Lung (tissue), 12 donors: Measurements from ENCODE around the gene THAP4. TPM values are rescaled to one million over a fixed set of nuclear protein-coding genes. Genes with fewer than 3 reads are reported as not detected.

Experiments
- ATAC-seq: fragments of 200-7000 bp; cut with Tn5 transposase; one replicate; pipeline ENCODE4 v1.9.1; 2020; ENCODE audit warnings: moderate number of reproducible peaks; ENCODE audit not compliant: insufficient read depth, low FRiP score
- DNase-seq, 3 donors: peaks; one replicate each; pipeline ENCODE4 v3.0.0-alpha.2; 2013 to 2017
- H3K27ac ChIP-seq, 2 donors: one replicate each; pipeline ENCODE4 v1.5.1; 2013; ENCODE audit warnings: mild to moderate bottlenecking in 2 of 2, moderate library complexity in 2 of 2, control low read depth in 1 of 2, inconsistent platforms in 1 of 2, low read depth in 1 of 2, low read length in 1 of 2
- H3K27me3 ChIP-seq, 3 donors: one replicate each; pipeline ENCODE4 v1.5.1; 2013; ENCODE audit warnings: low read length in 2 of 3; ENCODE audit not compliant: control insufficient read depth in 3 of 3, insufficient read depth in 3 of 3
- H3K36me3 ChIP-seq, 4 donors: one replicate each; pipeline ENCODE4 v1.5.1; 2013; ENCODE audit warnings: low read length in 4 of 4, mild to moderate bottlenecking in 1 of 4, moderate library complexity in 1 of 4; ENCODE audit not compliant: control insufficient read depth in 4 of 4, insufficient read depth in 4 of 4
- H3K4me1 ChIP-seq, 5 donors: one replicate each; pipeline ENCODE4 v1.5.1; 2013; ENCODE audit warnings: low read length in 5 of 5, mild to moderate bottlenecking in 2 of 5, moderate library complexity in 1 of 5; ENCODE audit not compliant: control insufficient read depth in 5 of 5, insufficient read depth in 5 of 5
- H3K4me3 ChIP-seq: one replicate; pipeline ENCODE4 v1.5.1; 2013; ENCODE audit warnings: mild to moderate bottlenecking, control low read depth, moderate library complexity
- H3K9ac ChIP-seq, 2 donors: one replicate each; pipeline ENCODE4 v1.5.1; 2013; ENCODE audit warnings: low read length in 2 of 2, control low read depth in 1 of 2; ENCODE audit not compliant: insufficient read depth in 1 of 2
- H3K9me3 ChIP-seq, 4 donors: one replicate each; pipeline ENCODE4 v1.5.1; 2013; ENCODE audit warnings: low read length in 3 of 4, mild to moderate bottlenecking in 1 of 4, moderate library complexity in 1 of 4; ENCODE audit not compliant: control insufficient read depth in 4 of 4, insufficient read depth in 3 of 4
- CTCF ChIP-seq: IDR thresholded peaks from 2 replicates; pipeline ENCODE4 v1.5.1; 2012; ENCODE audit warnings: mild to moderate bottlenecking; ENCODE audit errors: control extremely low read depth, extremely low read depth
- WGBS, 2 donors: extraction: QIAGEN DNeasy Blood & Tissue Kit; methylation state at CpG; one replicate each; pipeline ENCODE4 v1.1.7; 2013; 5-methylcytosine and 5-hydroxymethylcytosine counted together
- polyA plus RNA-seq, 2 donors: library from polyadenylated mRNA; stranded (reverse); fragments of 200-250 nt; gene quantifications; one replicate each; pipeline ENCODE4 v1.2.1, GENCODE V29; 2013
- total RNA-seq, 2 donors: library from RNA; depleted of rRNA in 1 of 2; stranded (reverse); fragments of >200 nt in 1 of 2; gene quantifications; one replicate each; pipeline ENCODE4 v1.2.1, GENCODE V29; 2014 to 2021
- donor health status: control.
- donor health status: control.
- donor health status: Bipolar disorder and iron deficiency.
- donor health status: healthy.
- donor health status: DM: yes; HTN: yes; CAD: no.

THAP4 gene
- total and polyA plus RNA-seq, 4 donors, result 40.0 to 53.7 (median 45.0) TPM

- Histone ChIP-seq H3K4me1 (peaks cover 0 to 23% (median 13%) of the 10 kb centered on the region in 5 donors), H3K27ac (peak overlapping the region in 1 of 2 donors; percentile 88), H3K9ac (no peak overlapping the region), H3K4me3 (peak overlapping the region; percentile 9), H3K36me3 (no peaks in the 10 kb centered on the region), H3K9me3 (peaks cover 0 to 5% (median 0%) of the 10 kb centered on the region in 4 donors), H3K27me3 (peaks cover 0 to 6% (median 0%) of the 10 kb centered on the region in 3 donors)
- ATAC-seq (peak; percentile 72), DNase-seq (peak; percentile 55 to 65 (median 64))
- TF ChIP-seq CTCF, result no peak
- 7 to 8% methylated on average over 61 to 68 of the region's 68 CpGs for WGBS, 2 donors
Observed at GRCh38 chr2:241540771-241541561, 96.0 kb downstream of the THAP4 start.

- H3K36me3 ChIP-seq, result no peaks in the 10 kb centered on the region
- peaks cover 0 to 17% (median 8%) of the 10 kb centered on the region in 5 donors for H3K4me1 ChIP-seq
- peak in 1 of 3 donors; percentile 46 for DNase-seq
- ATAC-seq, result peak; percentile 32
- peaks cover 0 to 6% (median 0%) of the 10 kb centered on the region in 3 donors for H3K27me3 ChIP-seq
- TF ChIP-seq CTCF, result no peak
- 55 to 62% methylated on average over 10 of the region's 10 CpGs for WGBS, 2 donors
- H3K9me3 ChIP-seq, result peaks cover 0 to 2% (median 0%) of the 10 kb centered on the region in 4 donors
- H3K9ac ChIP-seq, result no peak overlapping the region
- H3K4me3 ChIP-seq, result no peak overlapping the region
- H3K27ac ChIP-seq, result peak overlapping the region in 1 of 2 donors; percentile 88
Observed at GRCh38 chr2:241540401-241540770, 96.6 kb downstream of the THAP4 start.

GRCh38 chr2:241539616-241540374 is 97.2 kb downstream of the THAP4 start:
- Histone ChIP-seq H3K27me3 (peaks cover 0 to 6% (median 0%) of the 10 kb centered on the region in 3 donors), H3K9ac (no peak overlapping the region), H3K9me3 (peaks cover 0 to 2% (median 0%) of the 10 kb centered on the region in 4 donors), H3K4me3 (no peak overlapping the region), H3K4me1 (peaks cover 0 to 12% (median 7%) of the 10 kb centered on the region in 5 donors), H3K36me3 (no peaks in the 10 kb centered on the region), H3K27ac (peak overlapping the region in 1 of 2 donors; percentile 88)
- no peak for TF ChIP-seq CTCF
- 95 to 98% methylated on average over 11 of the region's 11 CpGs for WGBS, 2 donors
- DNase-seq (no peak), ATAC-seq (no peak)
